ENCODE results near the gene NELL2.

DNA sequence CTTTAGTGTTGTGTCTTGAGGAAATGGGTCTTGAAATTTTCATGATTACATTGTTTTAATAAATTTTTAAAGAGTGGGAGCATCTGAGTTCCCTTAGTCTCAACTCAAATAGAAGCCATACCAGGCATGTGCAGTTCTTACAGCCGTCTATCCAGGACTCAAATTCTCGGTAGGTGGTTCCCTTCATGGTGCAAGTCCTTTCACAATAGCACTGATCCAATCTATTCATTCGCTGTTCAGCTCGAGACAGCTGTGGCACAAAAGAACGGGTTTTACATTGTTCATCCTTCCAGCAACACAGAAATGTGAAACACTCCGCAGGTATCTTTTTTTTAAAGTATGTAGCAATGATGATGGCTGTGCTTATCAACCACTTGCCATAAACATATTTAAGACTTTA, 100.2 kb downstream of the NELL2 start:
- TF ChIP-seq, protein P1, sequence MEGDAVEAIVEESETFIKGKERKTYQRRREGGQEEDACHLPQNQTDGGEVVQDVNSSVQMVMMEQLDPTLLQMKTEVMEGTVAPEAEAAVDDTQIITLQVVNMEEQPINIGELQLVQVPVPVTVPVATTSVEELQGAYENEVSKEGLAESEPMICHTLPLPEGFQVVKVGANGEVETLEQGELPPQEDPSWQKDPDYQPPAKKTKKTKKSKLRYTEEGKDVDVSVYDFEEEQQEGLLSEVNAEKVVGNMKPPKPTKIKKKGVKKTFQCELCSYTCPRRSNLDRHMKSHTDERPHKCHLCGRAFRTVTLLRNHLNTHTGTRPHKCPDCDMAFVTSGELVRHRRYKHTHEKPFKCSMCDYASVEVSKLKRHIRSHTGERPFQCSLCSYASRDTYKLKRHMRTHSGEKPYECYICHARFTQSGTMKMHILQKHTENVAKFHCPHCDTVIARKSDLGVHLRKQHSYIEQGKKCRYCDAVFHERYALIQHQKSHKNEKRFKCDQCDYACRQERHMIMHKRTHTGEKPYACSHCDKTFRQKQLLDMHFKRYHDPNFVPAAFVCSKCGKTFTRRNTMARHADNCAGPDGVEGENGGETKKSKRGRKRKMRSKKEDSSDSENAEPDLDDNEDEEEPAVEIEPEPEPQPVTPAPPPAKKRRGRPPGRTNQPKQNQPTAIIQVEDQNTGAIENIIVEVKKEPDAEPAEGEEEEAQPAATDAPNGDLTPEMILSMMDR (conservative IDR thresholded peaks at IDR 0.05 in 1 of 2, IDR thresholded peaks at IDR 0.05 in 1 of 2; ENCODE audit: extremely low read depth in 1 of 2, insufficient read depth in 1 of 2, low read depth in 1 of 2, low read length in 2 of 2), result no peak
- no peak for TF ChIP-seq EZH2 (IDR thresholded peaks at IDR 0.05; ENCODE audit: borderline replicate concordance, low read length)
